CD14-positive monocyte (primary cell): Measurements from ENCODE around the gene MAST1. TPM values are rescaled to one million over a fixed set of nuclear protein-coding genes. Genes with fewer than 3 reads are reported as not detected.
"Not testable (repeated sequence)": the region's sequence is repeated elsewhere in the genome, so short reads cannot be mapped to it uniquely, and the experiment has no call there.

ENCODE experiments used
- DNase-seq, 3 donors: peaks; one replicate each; pipeline ENCODE4 v3.0.0-alpha.2; 2011 to 2022
- H2AFZ ChIP-seq: 2 replicates; pipeline ENCODE4 v1.6.0; 2012; ENCODE audit warnings: mild to moderate bottlenecking, low read depth, low read length, inconsistent platforms; ENCODE audit not compliant: insufficient read depth, poor library complexity, severe bottlenecking
- H3K27ac ChIP-seq, 2 donors: 1 replicate in 1 of 2; 2 replicates in 1 of 2; pipeline ENCODE4 v1.5.1; 2012 to 2013; ENCODE audit warnings: low read length in 2 of 2, control low read depth in 1 of 2, inconsistent platforms in 1 of 2, low read depth in 1 of 2, mild to moderate bottlenecking in 1 of 2
- H3K27me3 ChIP-seq, 2 donors: one replicate each; pipeline versions ENCODE4 v1.6.0 to v1.6.1; 2011 to 2013; ENCODE audit warnings: low read length in 2 of 2; ENCODE audit not compliant: control insufficient read depth in 2 of 2, insufficient read depth in 2 of 2
- H3K36me3 ChIP-seq, 2 donors: replicated peaks in 1 of 2; 1 replicate in 1 of 2; 2 replicates in 1 of 2; pipeline versions ENCODE4 v1.5.1 to v1.6.1; 2012 to 2013; ENCODE audit warnings: low read length in 2 of 2, control low read depth in 1 of 2, inconsistent platforms in 1 of 2, mild to moderate bottlenecking in 1 of 2; ENCODE audit not compliant: insufficient read depth in 2 of 2, control insufficient read depth in 1 of 2
- H3K4me1 ChIP-seq, 2 donors: 1 replicate in 1 of 2; 2 replicates in 1 of 2; pipeline versions ENCODE4 v1.5.1 to v1.6.1; 2012 to 2013; ENCODE audit warnings: low read length in 2 of 2, control low read depth in 1 of 2, inconsistent platforms in 1 of 2, mild to moderate bottlenecking in 1 of 2, moderate library complexity in 1 of 2; ENCODE audit not compliant: insufficient read depth in 2 of 2, control insufficient read depth in 1 of 2
- H3K4me2 ChIP-seq: replicated peaks from 2 replicates; pipeline ENCODE3; 2012; ENCODE audit warnings: low read length, moderate library complexity, mild to moderate bottlenecking; ENCODE audit not compliant: poor library complexity, severe bottlenecking; ENCODE audit errors: extremely low read depth
- H3K4me3 ChIP-seq, 3 experiments: fragments of 200-600 bp in 1 of 3; sonication (generic) in 1 of 3; replicated peaks in 1 of 3; 1 replicate in 2 of 3; 2 replicates in 1 of 3; pipeline ENCODE4 v1.5.1; 2011 to 2013; ENCODE audit warnings: low read length in 3 of 3, mild to moderate bottlenecking in 3 of 3, control low read depth in 2 of 3, low read depth in 2 of 3, inconsistent platforms in 1 of 3, moderate library complexity in 1 of 3
- H3K79me2 ChIP-seq: 2 replicates; pipeline ENCODE4 v1.6.0; 2012; ENCODE audit warnings: mild to moderate bottlenecking, control low read depth, inconsistent platforms, low read length, moderate library complexity; ENCODE audit not compliant: insufficient read depth
- H3K9ac ChIP-seq: 2 replicates; pipeline ENCODE4 v1.6.0; 2017; ENCODE audit warnings: low read length, mild to moderate bottlenecking; ENCODE audit not compliant: insufficient read depth, poor library complexity, severe bottlenecking
- H3K9me3 ChIP-seq, 2 donors: replicated peaks in 1 of 2; 1 replicate in 1 of 2; 2 replicates in 1 of 2; pipeline versions ENCODE4 v1.5.1 to v1.6.1; 2012 to 2013; ENCODE audit warnings: low read length in 2 of 2, control low read depth in 1 of 2; ENCODE audit not compliant: control insufficient read depth in 1 of 2, insufficient read depth in 1 of 2
- H4K20me1 ChIP-seq: 2 replicates; pipeline ENCODE4 v1.6.0; 2012; ENCODE audit warnings: mild to moderate bottlenecking, low read length, control low read depth, moderate library complexity; ENCODE audit not compliant: insufficient read depth
- H3K27ac Mint-ChIP-seq, 7 donors: one replicate each; pipeline ENCODE4 v1.8.0; 2020; ENCODE audit warnings: mild to moderate bottlenecking in 7 of 7, mixed read lengths in 7 of 7, moderate library complexity in 6 of 7, inconsistent platforms in 2 of 7
- H3K27me3 Mint-ChIP-seq, 3 donors: one replicate each; pipeline ENCODE4 v1.8.0; 2021 to 2022; ENCODE audit warnings: low read depth in 3 of 3, mild to moderate bottlenecking in 3 of 3, mixed read lengths in 3 of 3, moderate library complexity in 3 of 3, inconsistent platforms in 1 of 3
- H3K36me3 Mint-ChIP-seq, 2 donors: one replicate each; pipeline ENCODE4 v1.8.0; 2020; ENCODE audit warnings: mixed read lengths in 2 of 2, inconsistent platforms in 1 of 2, mild to moderate bottlenecking in 1 of 2
- H3K4me1 Mint-ChIP-seq: one replicate; pipeline ENCODE4 v1.8.0; 2020; ENCODE audit warnings: mild to moderate bottlenecking, mixed read lengths
- H3K4me3 Mint-ChIP-seq, 2 donors: one replicate each; pipeline ENCODE4 v1.8.0; 2020; ENCODE audit warnings: mild to moderate bottlenecking in 2 of 2, mixed read lengths in 2 of 2, moderate library complexity in 1 of 2
- H3K9me3 Mint-ChIP-seq, 7 donors: one replicate each; pipeline ENCODE4 v1.8.0; 2020 to 2022; ENCODE audit warnings: mixed read lengths in 7 of 7, mild to moderate bottlenecking in 6 of 7, moderate library complexity in 6 of 7, inconsistent platforms in 2 of 7
- WGBS: methylation state at CpG from one replicate; pipeline ENCODE4 v1.1.5; 2013; ENCODE audit warnings: missing lambda C conversion rate; ENCODE audit not compliant: insufficient coverage; 5-methylcytosine and 5-hydroxymethylcytosine counted together
- intact Hi-C, 2 donors: fragments of 100-400 bp; cut with micrococcal nuclease; formaldehyde crosslinking; loops; one replicate each; pipeline versions ENCODE4 v1.15.0 to v1.15.1; 2023
- polyA plus RNA-seq, 3 donors: library from polyadenylated mRNA; depleted of rRNA in 1 of 3; unstranded in 2 of 3; stranded (reverse) in 1 of 3; fragments of 300-500 nt in 2 of 3; fragments of >200 nt in 1 of 3; fragmentation: Illumina TruSeq in 2 of 3; gene quantifications; 1 replicate in 2 of 3; 2 replicates in 1 of 3; pipeline ENCODE4 v1.2.3, GENCODE V29; 2012 to 2021
- TF ChIP-seq, protein P1 (sequence below): fragments of 200-600 bp; IDR thresholded peaks from one replicate; pipeline ENCODE4 v1.8.0; 2022; ENCODE audit warnings: antibody characterized with exemption, mild to moderate bottlenecking

MAST1 gene
- polyA plus RNA-seq, 3 donors, result 0.28 to 3.6 (median 1.1) TPM

DNA sequence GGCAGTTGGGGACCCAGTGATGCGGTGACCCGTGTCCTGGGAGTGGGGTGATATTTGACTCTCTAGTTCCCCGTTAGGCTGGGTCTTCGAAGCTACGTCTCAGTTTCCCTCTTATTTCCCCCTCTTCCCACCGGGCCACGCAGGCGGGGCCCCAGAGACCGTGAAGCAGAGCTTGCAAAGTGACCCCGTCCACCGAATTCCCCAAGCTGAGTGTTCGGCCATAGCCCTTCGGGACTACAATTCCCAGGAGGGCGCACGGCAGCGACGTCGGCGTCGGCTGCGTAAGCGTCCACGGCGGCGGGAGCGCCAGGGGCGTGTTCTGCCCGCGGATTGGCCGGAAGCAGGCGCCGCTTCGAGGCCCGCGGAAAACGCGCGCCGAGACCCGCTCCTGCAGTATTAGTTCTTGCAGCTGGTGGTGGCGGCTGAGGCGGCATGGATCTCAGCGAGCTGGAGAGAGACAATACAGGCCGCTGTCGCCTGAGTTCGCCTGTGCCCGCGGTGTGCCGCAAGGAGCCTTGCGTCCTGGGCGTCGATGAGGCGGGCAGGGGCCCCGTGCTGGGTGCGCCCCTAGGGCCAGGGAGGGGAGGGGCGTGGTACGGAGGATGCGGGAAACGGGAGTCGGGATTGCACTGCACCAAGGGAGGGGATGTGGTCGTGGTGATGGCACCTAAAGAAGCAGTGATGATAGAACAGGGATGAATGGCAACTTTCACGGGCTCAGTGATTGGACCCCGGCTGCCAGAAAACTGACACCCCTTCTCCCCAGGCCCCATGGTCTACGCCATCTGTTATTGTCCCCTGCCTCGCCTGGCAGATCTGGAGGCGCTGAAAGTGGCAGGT is 31.9 kb upstream of the MAST1 start, which contains the start of gene RNASEH2A:
RNASEH2A (plus strand) TSS at position 343 of the 840 bp plus-strand sequence; CDS start at position 433, 90 bp downstream.
- intact Hi-C loops, result loop anchor here in 1 of 2 donors (5.0 kb wide), 1 partner anchor 36 kb away; no protein-coding TSS in a partner anchor

DNA sequence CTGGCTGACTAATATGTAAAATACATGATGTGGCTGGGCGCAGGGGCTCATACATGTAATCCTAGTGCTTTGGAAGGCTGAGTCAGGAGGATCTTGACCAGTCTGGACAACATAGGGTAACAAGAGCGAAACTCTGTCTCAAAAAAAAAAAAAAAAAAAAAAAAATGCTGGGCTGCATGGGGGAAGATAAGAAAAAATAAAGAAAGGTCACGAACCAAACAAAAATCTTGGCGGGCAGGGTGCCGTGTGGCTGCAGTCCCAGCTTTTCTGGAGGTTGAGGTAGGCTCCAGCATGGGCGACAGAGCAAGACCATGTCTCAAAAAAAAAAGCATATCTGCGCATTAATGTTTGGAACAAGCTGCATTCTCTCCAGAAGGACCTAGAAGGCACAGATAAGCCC is 23.2 kb upstream of the MAST1 start:
- Mint-ChIP-seq H3K36me3 (peaks cover 17 to 32% of the 10 kb centered on the region in 2 donors), H3K9me3 (peaks cover 0 to 2% (median 0%) of the 10 kb centered on the region in 7 donors), H3K4me3 (no peak overlapping the region), H3K27me3 (peaks cover 0 to 5% (median 2%) of the 10 kb centered on the region in 3 donors), H3K4me1 (no peaks in the 10 kb centered on the region), H3K27ac (no peak overlapping the region)
- no peaks in the 10 kb centered on the region for H3K27me3 ChIP-seq
- no peaks in the 10 kb centered on the region for H3K4me1 ChIP-seq
- no peak overlapping the region for H3K4me3 ChIP-seq
- no peaks in the 10 kb centered on the region for H3K9me3 ChIP-seq
- peaks cover 0 to 15% of the 10 kb centered on the region in 2 donors for H3K36me3 ChIP-seq
- TF ChIP-seq, protein P1, sequence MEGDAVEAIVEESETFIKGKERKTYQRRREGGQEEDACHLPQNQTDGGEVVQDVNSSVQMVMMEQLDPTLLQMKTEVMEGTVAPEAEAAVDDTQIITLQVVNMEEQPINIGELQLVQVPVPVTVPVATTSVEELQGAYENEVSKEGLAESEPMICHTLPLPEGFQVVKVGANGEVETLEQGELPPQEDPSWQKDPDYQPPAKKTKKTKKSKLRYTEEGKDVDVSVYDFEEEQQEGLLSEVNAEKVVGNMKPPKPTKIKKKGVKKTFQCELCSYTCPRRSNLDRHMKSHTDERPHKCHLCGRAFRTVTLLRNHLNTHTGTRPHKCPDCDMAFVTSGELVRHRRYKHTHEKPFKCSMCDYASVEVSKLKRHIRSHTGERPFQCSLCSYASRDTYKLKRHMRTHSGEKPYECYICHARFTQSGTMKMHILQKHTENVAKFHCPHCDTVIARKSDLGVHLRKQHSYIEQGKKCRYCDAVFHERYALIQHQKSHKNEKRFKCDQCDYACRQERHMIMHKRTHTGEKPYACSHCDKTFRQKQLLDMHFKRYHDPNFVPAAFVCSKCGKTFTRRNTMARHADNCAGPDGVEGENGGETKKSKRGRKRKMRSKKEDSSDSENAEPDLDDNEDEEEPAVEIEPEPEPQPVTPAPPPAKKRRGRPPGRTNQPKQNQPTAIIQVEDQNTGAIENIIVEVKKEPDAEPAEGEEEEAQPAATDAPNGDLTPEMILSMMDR, result no peak
- H3K4me2 ChIP-seq, result no peak overlapping the region
- no peak overlapping the region for H3K9ac ChIP-seq
- 97% methylated on average over 6 of the region's 7 CpGs for WGBS
- H2AFZ ChIP-seq, result no peak overlapping the region
- H3K27ac ChIP-seq, result no peak overlapping the region
- intact Hi-C loops, result no loop called here
- no peak for DNase-seq
- H3K79me2 ChIP-seq, result no peaks in the 10 kb centered on the region
- no peaks in the 10 kb centered on the region for H4K20me1 ChIP-seq

More for the DNA sequence above, 31.9 kb upstream of the MAST1 start, which contains the start of gene RNASEH2A:
- H3K36me3 Mint-ChIP-seq, result peaks cover 11 to 18% of the 10 kb centered on the region in 2 donors
- H3K27me3 Mint-ChIP-seq, result peaks cover 10 to 18% (median 14%) of the 10 kb centered on the region in 3 donors
- TF ChIP-seq, protein P1, result no peak
- peak within 1 kb of the TSS; percentile 2 to 36 for H3K27ac ChIP-seq
- H3K4me2 ChIP-seq, result peak within 1 kb of the TSS; percentile 86
- peak within 1 kb of the TSS; percentile 69 to 90 (median 79) for H3K27ac Mint-ChIP-seq
- peaks cover 0 to 4% (median 0%) of the 10 kb centered on the region in 7 donors for H3K9me3 Mint-ChIP-seq
- H3K79me2 ChIP-seq, result peaks cover 7% of the 10 kb centered on the region
- no peaks in the 10 kb centered on the region for H4K20me1 ChIP-seq
- H3K9me3 ChIP-seq, result no peaks in the 10 kb centered on the region
- peaks cover 4 to 18% of the 10 kb centered on the region in 2 donors for H3K27me3 ChIP-seq
- peak within 1 kb of the TSS; percentile 61 to 77 (median 63) for H3K4me3 ChIP-seq
- H3K4me1 ChIP-seq, result peaks cover 20 to 26% of the 10 kb centered on the region in 2 donors
- H3K4me3 Mint-ChIP-seq, result peak within 1 kb of the TSS; percentile 83 to 92
- H3K36me3 ChIP-seq, result no peaks in the 10 kb centered on the region
- H3K4me1 Mint-ChIP-seq, result peaks cover 23% of the 10 kb centered on the region
- peak; percentile 82 to 89 (median 86) for DNase-seq
- 1% methylated on average over 50 of the region's 66 CpGs for WGBS
- peak within 1 kb of the TSS; percentile 63 for H3K9ac ChIP-seq
- H2AFZ ChIP-seq, result peak within 1 kb of the TSS; percentile 98

DNA sequence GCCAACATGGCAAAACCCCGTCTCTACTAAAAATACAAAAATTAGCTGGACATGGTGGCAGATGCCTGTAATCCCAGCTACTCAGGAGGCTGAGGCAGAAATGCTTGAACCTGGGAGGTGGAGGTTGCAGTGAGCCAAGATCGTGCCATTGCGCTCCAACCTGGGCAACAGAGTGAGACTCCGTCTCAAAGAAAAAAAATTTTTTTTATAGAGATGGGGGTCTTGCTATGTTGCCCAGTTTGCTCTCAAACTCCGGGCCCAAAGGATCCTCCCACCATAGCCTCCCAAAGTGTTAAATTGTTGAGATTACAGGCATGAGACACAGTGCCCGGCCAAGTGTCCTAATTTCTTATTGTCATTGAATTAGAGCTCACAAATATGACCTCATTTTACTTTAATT is 21.1 kb upstream of the MAST1 start:
- H3K9me3 Mint-ChIP-seq, H3K4me1 ChIP-seq, intact Hi-C loops, H3K27ac Mint-ChIP-seq, H3K27me3 ChIP-seq, H3K4me2 ChIP-seq, H3K79me2 ChIP-seq, H3K9me3 ChIP-seq, H3K4me3 ChIP-seq, H3K9ac ChIP-seq, DNase-seq, H2AFZ ChIP-seq, H4K20me1 ChIP-seq, H3K27me3 Mint-ChIP-seq, H3K4me1 Mint-ChIP-seq, H3K4me3 Mint-ChIP-seq, H3K27ac ChIP-seq: not testable (repeated sequence)
- H3K36me3 Mint-ChIP-seq, result peaks cover 17 to 31% of the 10 kb centered on the region in 2 donors
- H3K36me3 ChIP-seq, result peaks cover 0 to 15% of the 10 kb centered on the region in 2 donors
- no CpG with 5 or more reads among the region's 6 CpGs for WGBS
